OCI-LY7 (cell line): Measurements from ENCODE around the gene VSNL1.

Source experiments
- CTCF ChIP-seq: fragments of 200-600 bp; sonication (generic); conservative IDR thresholded peaks from 2 replicates; pipeline ENCODE4 v1.5.1; 2014; ENCODE audit warnings: mild to moderate bottlenecking, antibody characterized with exemption, low read length, moderate library complexity, mixed read lengths
- EZH2phosphoT487 ChIP-seq: fragments of 200-600 bp; sonication (generic); IDR thresholded peaks from 2 replicates; pipeline ENCODE4 v1.6.1; 2018; ENCODE audit warnings: low read depth, borderline replicate concordance, mild to moderate bottlenecking, mixed run types, antibody characterized with exemption, low read length, moderate library complexity, mixed read lengths

DNA sequence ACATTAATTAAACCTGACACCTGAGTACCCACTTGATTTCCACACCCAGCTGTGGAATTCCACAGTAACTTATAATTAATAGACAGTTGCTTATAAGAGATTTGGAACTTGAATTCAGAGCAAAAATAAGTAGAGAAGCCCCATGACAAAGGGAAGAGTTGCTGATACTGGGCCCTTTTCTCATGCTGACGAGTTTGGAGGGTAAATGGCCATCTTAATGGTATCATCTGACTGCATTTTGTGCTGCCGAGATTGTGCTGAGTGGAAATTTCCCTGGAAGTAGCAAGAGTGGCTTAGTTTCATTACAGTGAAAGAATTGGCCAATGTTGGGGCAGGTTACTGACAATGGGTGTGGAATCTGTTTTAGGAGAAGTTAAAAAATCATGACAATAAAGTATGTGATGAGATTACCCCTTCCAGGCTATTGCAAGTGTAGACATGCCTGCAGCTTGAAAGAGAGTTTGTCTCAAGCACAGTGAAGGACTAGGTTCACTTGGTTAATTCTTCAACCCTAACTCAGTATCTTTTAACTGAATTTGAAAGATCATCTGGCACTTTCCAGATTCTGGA, 49.9 kb downstream of the VSNL1 start:
- TF ChIP-seq CTCF (no peak), EZH2phosphoT487 (no peak)
